Right lobe of liver (tissue), 4 donors: Measurements from ENCODE around the gene MRPL3.

Source experiments
- POLR2A ChIP-seq: fragments of 450-650 bp; IDR thresholded peaks from one replicate; pipeline ENCODE4 v1.6.1; 2017; ENCODE audit warnings: antibody characterized with exemption, mild to moderate bottlenecking
- TF ChIP-seq, protein P1 (sequence below), 4 donors: fragments of 200-600 bp in 3 of 4; fragments of 450-650 bp in 1 of 4; IDR thresholded peaks; one replicate each; pipeline versions ENCODE4 v1.5.1 to v1.8.0; 2016 to 2022; ENCODE audit warnings: antibody characterized with exemption in 4 of 4, mild to moderate bottlenecking in 2 of 4
- donor health status: DM: no; HTN: no; CAD: no.
- donor health status: DM: no; HTN: no; CAD: no.
- donor health status: DM: no; HTN: yes; CAD: no.

DNA sequence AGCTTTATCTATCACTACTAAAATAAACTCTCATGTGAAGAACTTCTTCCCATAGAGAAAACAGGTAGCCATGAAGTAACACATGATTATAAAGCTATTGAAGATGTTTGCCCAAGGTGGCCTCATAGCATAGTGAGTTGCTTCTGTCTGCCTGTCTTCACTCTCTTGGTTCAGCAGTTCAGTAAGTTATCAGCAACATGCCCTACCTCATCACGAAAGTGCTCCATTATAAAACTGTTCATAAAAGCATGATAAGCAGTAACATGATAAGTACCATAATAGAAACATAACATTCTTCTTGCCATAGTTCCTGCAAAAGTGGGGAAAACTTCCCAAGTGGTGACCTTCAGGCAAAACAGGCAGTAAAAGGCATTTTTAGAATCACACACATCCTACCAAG lies 45.6 kb downstream of the MRPL3 start:
- no peak for TF ChIP-seq POLR2A
- TF ChIP-seq, protein P1, sequence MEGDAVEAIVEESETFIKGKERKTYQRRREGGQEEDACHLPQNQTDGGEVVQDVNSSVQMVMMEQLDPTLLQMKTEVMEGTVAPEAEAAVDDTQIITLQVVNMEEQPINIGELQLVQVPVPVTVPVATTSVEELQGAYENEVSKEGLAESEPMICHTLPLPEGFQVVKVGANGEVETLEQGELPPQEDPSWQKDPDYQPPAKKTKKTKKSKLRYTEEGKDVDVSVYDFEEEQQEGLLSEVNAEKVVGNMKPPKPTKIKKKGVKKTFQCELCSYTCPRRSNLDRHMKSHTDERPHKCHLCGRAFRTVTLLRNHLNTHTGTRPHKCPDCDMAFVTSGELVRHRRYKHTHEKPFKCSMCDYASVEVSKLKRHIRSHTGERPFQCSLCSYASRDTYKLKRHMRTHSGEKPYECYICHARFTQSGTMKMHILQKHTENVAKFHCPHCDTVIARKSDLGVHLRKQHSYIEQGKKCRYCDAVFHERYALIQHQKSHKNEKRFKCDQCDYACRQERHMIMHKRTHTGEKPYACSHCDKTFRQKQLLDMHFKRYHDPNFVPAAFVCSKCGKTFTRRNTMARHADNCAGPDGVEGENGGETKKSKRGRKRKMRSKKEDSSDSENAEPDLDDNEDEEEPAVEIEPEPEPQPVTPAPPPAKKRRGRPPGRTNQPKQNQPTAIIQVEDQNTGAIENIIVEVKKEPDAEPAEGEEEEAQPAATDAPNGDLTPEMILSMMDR (IDR thresholded peaks at IDR 0.05), result no peak
